ENCODE data around the gene SIPA1L3. TPM values are rescaled to one million over a fixed set of nuclear protein-coding genes. Genes with fewer than 3 reads are reported as not detected.
A peak's percentile ranks its signal among the peaks of the same experiment; 100 is the strongest.

The SIPA1L3 gene
- total and polyA plus RNA-seq, 9 of the 15 experiments (the other 6 are each of a cell fraction or from before 2014, with no cell fraction given) = 0.01 to 6.1 (median 2.5) TPM

GRCh38 chr19:38004521-38005223, 97.7 kb downstream of the SIPA1L3 start (continued):
- peak; percentile 47; the same call in 1 of the 2 replicates for TF ChIP-seq REST (IDR thresholded peaks at IDR 0.05; ENCODE audit: borderline replicate concordance)
- no peak for TF ChIP-seq REST (CRISPR knock-in tag; IDR thresholded peaks at IDR 0.05; ENCODE audit: low read depth)
- no peak for TF ChIP-seq CBX1 (IDR thresholded peaks at IDR 0.05; ENCODE audit: low read depth)
- TF ChIP-seq FOXP4 (CRISPR knock-in tag; IDR thresholded peaks at IDR 0.05; ENCODE audit: borderline replicate concordance) = no peak
- TF ChIP-seq RBBP5 (IDR thresholded peaks at IDR 0.05; ENCODE audit: borderline replicate concordance, insufficient read depth, low read length, poor library complexity, severe bottlenecking) = no peak
- TF ChIP-seq ZNF551 (CRISPR knock-in tag; IDR thresholded peaks at IDR 0.05) = no peak
- no peak for TF ChIP-seq ZBTB7A (IDR thresholded peaks at IDR 0.05; ENCODE audit: borderline replicate concordance, control insufficient read depth, low read depth, low read length)
- TF ChIP-seq IFI16 (CRISPR knock-in tag; IDR thresholded peaks at IDR 0.05) = no peak
- peak; percentile 78 for TF ChIP-seq RBM25 (IDR thresholded peaks at IDR 0.05; ENCODE audit: low read depth, low read length, severe bottlenecking)
- peak; percentile 92 for TF ChIP-seq CEBPB (tag; IDR thresholded peaks at IDR 0.05)
- TF ChIP-seq CUX1 (CRISPR knock-in tag; IDR thresholded peaks at IDR 0.05) = no peak

Data from K562 (cell line).